ENCODE results near the gene PDGFB.
A peak's percentile ranks its signal among the peaks of the same experiment; 100 is the strongest.

PDGFB gene

GRCh38 chr22:39244496-39245129 lies at the start of gene PDGFB:
TSS of gene PDGFB (minus strand) at chr22:39244982. CDS start at chr22:39243963, 1,019 bp downstream.
- DNase-seq (ENCODE audit: insufficient read length, low spot score) (no peak), FAIRE-seq (no peak)

GRCh38 chr22:39293766-39294368 lies 49.1 kb upstream of the PDGFB start:
- FAIRE-seq (no peak), DNase-seq (ENCODE audit: insufficient read length, low spot score) (no peak)

GRCh38 chr22:39292561-39293074 lies 47.8 kb upstream of the PDGFB start:
- DNase-seq (ENCODE audit: insufficient read length, low spot score) (peak; percentile 84), FAIRE-seq (peak; percentile 92)

GRCh38 chr22:39292031-39292462 lies 47.3 kb upstream of the PDGFB start:
- DNase-seq (ENCODE audit: insufficient read length, low spot score) (no peak), FAIRE-seq (no peak)

- no peak for FAIRE-seq
- DNase-seq (ENCODE audit: insufficient read length, low spot score) = no peak
Observed at GRCh38 chr22:39291523-39291922, 46.7 kb upstream of the PDGFB start.

- DNase-seq (ENCODE audit: insufficient read length, low spot score) = no peak
- FAIRE-seq = peak; percentile 23
Observed at GRCh38 chr22:39290724-39291161, 46.0 kb upstream of the PDGFB start.

GRCh38 chr22:39289975-39290720 lies 45.4 kb upstream of the PDGFB start:
- FAIRE-seq = no peak
- DNase-seq (ENCODE audit: insufficient read length, low spot score) = no peak

GRCh38 chr22:39289533-39289932 lies 44.8 kb upstream of the PDGFB start:
- no peak for FAIRE-seq
- DNase-seq (ENCODE audit: insufficient read length, low spot score) = no peak

- DNase-seq (ENCODE audit: insufficient read length, low spot score) (no peak), FAIRE-seq (no peak)
Observed at GRCh38 chr22:39288135-39288898, 43.5 kb upstream of the PDGFB start.

- no peak for DNase-seq (ENCODE audit: insufficient read length, low spot score)
Observed at GRCh38 chr22:39287076-39287725, 42.4 kb upstream of the PDGFB start.

GRCh38 chr22:39284983-39285382 lies 40.2 kb upstream of the PDGFB start:
- FAIRE-seq = no peak
- DNase-seq (ENCODE audit: insufficient read length, low spot score) = no peak

More at GRCh38 chr22:39287076-39287725, 42.4 kb upstream of the PDGFB start:
- no peak for FAIRE-seq

GRCh38 chr22:39284142-39284980 lies 39.6 kb upstream of the PDGFB start:
- FAIRE-seq (no peak), DNase-seq (ENCODE audit: insufficient read length, low spot score) (no peak)

GRCh38 chr22:39283322-39284141 lies 38.8 kb upstream of the PDGFB start:
- FAIRE-seq (peak; percentile 96), DNase-seq (ENCODE audit: insufficient read length, low spot score) (peak; percentile 92)

GRCh38 chr22:39282645-39283321 lies 38.0 kb upstream of the PDGFB start:
- peak; percentile 50 for DNase-seq (ENCODE audit: insufficient read length, low spot score)
- no peak for FAIRE-seq

GRCh38 chr22:39281126-39281525 lies 36.3 kb upstream of the PDGFB start:
- no peak for DNase-seq (ENCODE audit: insufficient read length, low spot score)
- FAIRE-seq = no peak

GRCh38 chr22:39280250-39280649 lies 35.5 kb upstream of the PDGFB start:
- DNase-seq (ENCODE audit: insufficient read length, low spot score) = no peak
- no peak for FAIRE-seq

GRCh38 chr22:39279170-39279850 lies 34.5 kb upstream of the PDGFB start:
- DNase-seq (ENCODE audit: insufficient read length, low spot score) (no peak), FAIRE-seq (no peak)
